ENCODE data around the gene FBXO34.
"Not testable (repeated sequence)": the region's sequence is repeated elsewhere in the genome, so short reads cannot be mapped to it uniquely, and the experiment has no call there.

Gene FBXO34

GRCh38 chr14:55339770-55340169, 68.5 kb downstream of the FBXO34 start:
- Histone ChIP-seq H3K4me3 (ENCODE audit: low read length) (no peak overlapping the region), H3K4me1 (ENCODE audit: control insufficient read depth, insufficient read depth, low read length) (peaks cover 38% of the 10 kb centered on the region), H3K36me3 (ENCODE audit: control insufficient read depth, insufficient read depth, low read length) (no peaks in the 10 kb centered on the region), H3K9me3 (ENCODE audit: control insufficient read depth, low read length) (no peaks in the 10 kb centered on the region), H3K27me3 (ENCODE audit: control insufficient read depth, insufficient read depth, low read length) (no peaks in the 10 kb centered on the region), H3K9ac (ENCODE audit: low read length) (no peak overlapping the region)

GRCh38 chr14:55340482-55340881, 69.3 kb downstream of the FBXO34 start:
- Histone ChIP-seq H3K4me3 (ENCODE audit: low read length) (no peak overlapping the region), H3K9me3 (ENCODE audit: control insufficient read depth, low read length) (no peaks in the 10 kb centered on the region), H3K9ac (ENCODE audit: low read length) (no peak overlapping the region), H3K27me3 (ENCODE audit: control insufficient read depth, insufficient read depth, low read length) (no peaks in the 10 kb centered on the region), H3K4me1 (ENCODE audit: control insufficient read depth, insufficient read depth, low read length) (peaks cover 34% of the 10 kb centered on the region), H3K36me3 (ENCODE audit: control insufficient read depth, insufficient read depth, low read length) (no peaks in the 10 kb centered on the region)

GRCh38 chr14:55341781-55342180, 70.6 kb downstream of the FBXO34 start:
- H3K4me3 ChIP-seq (ENCODE audit: low read length), result no peak overlapping the region
- no peak overlapping the region for H3K9ac ChIP-seq (ENCODE audit: low read length)
- H3K27me3 ChIP-seq (ENCODE audit: control insufficient read depth, insufficient read depth, low read length), result no peaks in the 10 kb centered on the region
- H3K4me1 ChIP-seq (ENCODE audit: control insufficient read depth, insufficient read depth, low read length), result peaks cover 40% of the 10 kb centered on the region
- H3K36me3 ChIP-seq (ENCODE audit: control insufficient read depth, insufficient read depth, low read length), result no peaks in the 10 kb centered on the region
- H3K9me3 ChIP-seq (ENCODE audit: control insufficient read depth, low read length), result no peaks in the 10 kb centered on the region

- H3K4me1 ChIP-seq (ENCODE audit: control insufficient read depth, insufficient read depth, low read length), result peaks cover 51% of the 10 kb centered on the region
- not testable (repeated sequence) for H3K27me3 ChIP-seq (ENCODE audit: control insufficient read depth, insufficient read depth, low read length); H3K9me3 ChIP-seq (ENCODE audit: control insufficient read depth, low read length); H3K36me3 ChIP-seq (ENCODE audit: control insufficient read depth, insufficient read depth, low read length); H3K9ac ChIP-seq (ENCODE audit: low read length); H3K4me3 ChIP-seq (ENCODE audit: low read length)
Measured at GRCh38 chr14:55344582-55345163, 73.5 kb downstream of the FBXO34 start.

GRCh38 chr14:55347040-55347439, 75.8 kb downstream of the FBXO34 start:
- Histone ChIP-seq H3K4me1 (ENCODE audit: control insufficient read depth, insufficient read depth, low read length) (peaks cover 46% of the 10 kb centered on the region), H3K27me3 (ENCODE audit: control insufficient read depth, insufficient read depth, low read length) (no peaks in the 10 kb centered on the region), H3K36me3 (ENCODE audit: control insufficient read depth, insufficient read depth, low read length) (peaks cover 12% of the 10 kb centered on the region), H3K9me3 (ENCODE audit: control insufficient read depth, low read length) (no peaks in the 10 kb centered on the region), H3K4me3 (ENCODE audit: low read length) (no peak overlapping the region), H3K9ac (ENCODE audit: low read length) (no peak overlapping the region)

- peaks cover 13% of the 10 kb centered on the region for H3K36me3 ChIP-seq (ENCODE audit: control insufficient read depth, insufficient read depth, low read length)
- H3K9ac ChIP-seq (ENCODE audit: low read length), result no peak overlapping the region
- no peaks in the 10 kb centered on the region for H3K27me3 ChIP-seq (ENCODE audit: control insufficient read depth, insufficient read depth, low read length)
- H3K4me3 ChIP-seq (ENCODE audit: low read length), result no peak overlapping the region
- peaks cover 46% of the 10 kb centered on the region for H3K4me1 ChIP-seq (ENCODE audit: control insufficient read depth, insufficient read depth, low read length)
- no peaks in the 10 kb centered on the region for H3K9me3 ChIP-seq (ENCODE audit: control insufficient read depth, low read length)
Measured at GRCh38 chr14:55347748-55348147, 76.5 kb downstream of the FBXO34 start.

GRCh38 chr14:55348766-55349453, 77.7 kb downstream of the FBXO34 start:
- H3K36me3 ChIP-seq (ENCODE audit: control insufficient read depth, insufficient read depth, low read length), result peaks cover 13% of the 10 kb centered on the region
- no peaks in the 10 kb centered on the region for H3K27me3 ChIP-seq (ENCODE audit: control insufficient read depth, insufficient read depth, low read length)
- no peaks in the 10 kb centered on the region for H3K9me3 ChIP-seq (ENCODE audit: control insufficient read depth, low read length)
- no peak overlapping the region for H3K4me3 ChIP-seq (ENCODE audit: low read length)
- H3K9ac ChIP-seq (ENCODE audit: low read length), result peak overlapping the region; percentile 9
- H3K4me1 ChIP-seq (ENCODE audit: control insufficient read depth, insufficient read depth, low read length), result peaks cover 45% of the 10 kb centered on the region

- H3K27me3 ChIP-seq (ENCODE audit: control insufficient read depth, insufficient read depth, low read length), result no peaks in the 10 kb centered on the region
- H3K4me1 ChIP-seq (ENCODE audit: control insufficient read depth, insufficient read depth, low read length), result peaks cover 46% of the 10 kb centered on the region
- no peak overlapping the region for H3K4me3 ChIP-seq (ENCODE audit: low read length)
- no peak overlapping the region for H3K9ac ChIP-seq (ENCODE audit: low read length)
- no peaks in the 10 kb centered on the region for H3K9me3 ChIP-seq (ENCODE audit: control insufficient read depth, low read length)
- H3K36me3 ChIP-seq (ENCODE audit: control insufficient read depth, insufficient read depth, low read length), result peaks cover 13% of the 10 kb centered on the region
Measured at GRCh38 chr14:55349565-55349964, 78.3 kb downstream of the FBXO34 start.

GRCh38 chr14:55350461-55350860, 79.2 kb downstream of the FBXO34 start:
- Histone ChIP-seq H3K9me3 (ENCODE audit: control insufficient read depth, low read length) (no peaks in the 10 kb centered on the region), H3K4me3 (ENCODE audit: low read length) (no peak overlapping the region), H3K4me1 (ENCODE audit: control insufficient read depth, insufficient read depth, low read length) (peaks cover 44% of the 10 kb centered on the region)

GRCh38 chr14:55351111-55351510, 79.9 kb downstream of the FBXO34 start:
- no peaks in the 10 kb centered on the region for H3K27me3 ChIP-seq (ENCODE audit: control insufficient read depth, insufficient read depth, low read length)
- H3K9ac ChIP-seq (ENCODE audit: low read length), result no peak overlapping the region
- H3K4me3 ChIP-seq (ENCODE audit: low read length), result no peak overlapping the region
- peaks cover 13% of the 10 kb centered on the region for H3K36me3 ChIP-seq (ENCODE audit: control insufficient read depth, insufficient read depth, low read length)
- H3K9me3 ChIP-seq (ENCODE audit: control insufficient read depth, low read length), result no peaks in the 10 kb centered on the region
- H3K4me1 ChIP-seq (ENCODE audit: control insufficient read depth, insufficient read depth, low read length), result peaks cover 37% of the 10 kb centered on the region

More at GRCh38 chr14:55350461-55350860, 79.2 kb downstream of the FBXO34 start:
- Histone ChIP-seq H3K9ac (ENCODE audit: low read length) (no peak overlapping the region), H3K36me3 (ENCODE audit: control insufficient read depth, insufficient read depth, low read length) (peaks cover 13% of the 10 kb centered on the region), H3K27me3 (ENCODE audit: control insufficient read depth, insufficient read depth, low read length) (no peaks in the 10 kb centered on the region)

GRCh38 chr14:55352201-55352600, 81.0 kb downstream of the FBXO34 start:
- Histone ChIP-seq H3K4me1 (ENCODE audit: control insufficient read depth, insufficient read depth, low read length) (peaks cover 26% of the 10 kb centered on the region), H3K4me3 (ENCODE audit: low read length) (no peak overlapping the region), H3K36me3 (ENCODE audit: control insufficient read depth, insufficient read depth, low read length) (peaks cover 13% of the 10 kb centered on the region), H3K9me3 (ENCODE audit: control insufficient read depth, low read length) (no peaks in the 10 kb centered on the region), H3K9ac (ENCODE audit: low read length) (no peak overlapping the region), H3K27me3 (ENCODE audit: control insufficient read depth, insufficient read depth, low read length) (no peaks in the 10 kb centered on the region)

- Histone ChIP-seq H3K9me3 (ENCODE audit: control insufficient read depth, low read length) (no peaks in the 10 kb centered on the region), H3K36me3 (ENCODE audit: control insufficient read depth, insufficient read depth, low read length) (peaks cover 13% of the 10 kb centered on the region), H3K9ac (ENCODE audit: low read length) (no peak overlapping the region), H3K4me1 (ENCODE audit: control insufficient read depth, insufficient read depth, low read length) (peaks cover 13% of the 10 kb centered on the region), H3K27me3 (ENCODE audit: control insufficient read depth, insufficient read depth, low read length) (no peaks in the 10 kb centered on the region), H3K4me3 (ENCODE audit: low read length) (no peak overlapping the region)
Measured at GRCh38 chr14:55353686-55354467, 82.7 kb downstream of the FBXO34 start.

Measured in mucosa of stomach (tissue), 1 donor.